NT2/D1 (cell line): Measurements from ENCODE around the gene MYCBPAP.

Experiments used
- DNase-seq: peaks from one replicate; pipeline ENCODE4 v3.0.0-alpha.2; 2011; ENCODE audit warnings: low read depth, low spot score
- H3K27me3 ChIP-seq: 2 replicates; pipeline ENCODE4 v1.6.0; 2011; ENCODE audit warnings: mild to moderate bottlenecking; ENCODE audit not compliant: insufficient read length, insufficient read depth
- H3K36me3 ChIP-seq: 2 replicates; pipeline ENCODE4 v1.6.1; 2011; ENCODE audit warnings: mild to moderate bottlenecking, low read length, mixed read lengths; ENCODE audit not compliant: insufficient read depth, insufficient read length
- H3K4me1 ChIP-seq: 2 replicates; pipeline ENCODE4 v1.5.1; 2011; ENCODE audit not compliant: insufficient read depth, insufficient read length
- H3K4me3 ChIP-seq: 2 replicates; pipeline ENCODE4 v1.5.1; 2011; ENCODE audit warnings: low read depth; ENCODE audit not compliant: insufficient read length
- H3K9ac ChIP-seq: 2 replicates; pipeline ENCODE4 v1.6.0; 2011; ENCODE audit warnings: low read depth; ENCODE audit not compliant: insufficient read length
- H3K9me3 ChIP-seq: 2 replicates; pipeline ENCODE4 v1.5.1; 2011; ENCODE audit warnings: mild to moderate bottlenecking, low read length; ENCODE audit not compliant: insufficient read depth
- SUZ12 ChIP-seq: IDR thresholded peaks from 2 replicates; pipeline ENCODE4 v1.6.1; 2011; ENCODE audit not compliant: insufficient read length, insufficient read depth; ENCODE audit errors: extremely low read depth
- YY1 ChIP-seq: IDR thresholded peaks from 2 replicates; pipeline ENCODE4 v1.6.1; 2011; ENCODE audit not compliant: insufficient read length, insufficient read depth
- ZNF274 ChIP-seq: IDR thresholded peaks from 2 replicates; pipeline ENCODE4 v1.6.1; 2011; ENCODE audit warnings: mild to moderate bottlenecking, low read depth, low read length

The MYCBPAP gene

DNA sequence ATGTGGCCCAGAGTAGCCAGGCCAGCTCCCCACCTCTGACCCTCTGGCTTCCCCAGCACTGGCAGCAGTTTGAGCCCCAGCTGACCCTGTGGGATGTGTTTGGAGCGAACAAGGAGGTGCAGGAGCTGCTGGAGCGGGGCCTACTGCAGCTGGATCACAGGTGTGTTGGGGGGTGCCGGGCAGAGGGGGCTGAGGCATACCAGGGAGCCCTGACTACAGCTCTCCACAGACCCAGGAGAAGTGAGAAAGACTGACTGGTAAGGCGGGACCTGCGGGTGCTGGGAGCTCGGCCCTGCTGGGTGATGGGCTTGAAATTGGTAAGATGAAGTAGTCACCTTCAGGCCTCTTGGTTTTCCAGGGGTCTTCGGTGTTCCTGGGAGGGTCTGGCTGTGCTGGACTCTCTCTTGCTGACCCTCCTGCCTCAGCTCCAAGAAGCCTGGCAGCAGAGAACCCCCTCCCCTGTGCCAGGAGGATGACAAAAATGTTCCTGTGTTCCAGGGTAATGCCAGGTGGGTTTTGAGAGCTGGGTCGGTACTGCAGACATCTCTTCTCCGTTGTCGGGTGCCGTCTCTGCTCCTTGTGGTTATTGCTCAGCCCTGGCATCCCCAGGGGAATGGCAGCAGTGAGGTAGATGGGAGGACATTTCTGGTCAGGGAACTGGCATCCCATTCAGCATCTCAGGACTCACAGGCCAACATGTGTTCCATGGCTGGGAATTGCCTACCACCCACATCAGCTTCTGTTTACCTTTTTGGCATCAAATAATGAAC lies 23.7 kb upstream of the MYCBPAP start:
- peaks cover 2% of the 10 kb centered on the region for H3K4me1 ChIP-seq
- H3K9me3 ChIP-seq = peaks cover 16% of the 10 kb centered on the region; the same call in 1 of the 2 replicates
- no peak overlapping the region for H3K9ac ChIP-seq
- peaks cover 42% of the 10 kb centered on the region for H3K36me3 ChIP-seq
- no peak for TF ChIP-seq ZNF274
- TF ChIP-seq YY1 = no peak
- no peak for TF ChIP-seq SUZ12
- DNase-seq = no peak
- no peak overlapping the region for H3K4me3 ChIP-seq
- no peaks in the 10 kb centered on the region for H3K27me3 ChIP-seq

DNA sequence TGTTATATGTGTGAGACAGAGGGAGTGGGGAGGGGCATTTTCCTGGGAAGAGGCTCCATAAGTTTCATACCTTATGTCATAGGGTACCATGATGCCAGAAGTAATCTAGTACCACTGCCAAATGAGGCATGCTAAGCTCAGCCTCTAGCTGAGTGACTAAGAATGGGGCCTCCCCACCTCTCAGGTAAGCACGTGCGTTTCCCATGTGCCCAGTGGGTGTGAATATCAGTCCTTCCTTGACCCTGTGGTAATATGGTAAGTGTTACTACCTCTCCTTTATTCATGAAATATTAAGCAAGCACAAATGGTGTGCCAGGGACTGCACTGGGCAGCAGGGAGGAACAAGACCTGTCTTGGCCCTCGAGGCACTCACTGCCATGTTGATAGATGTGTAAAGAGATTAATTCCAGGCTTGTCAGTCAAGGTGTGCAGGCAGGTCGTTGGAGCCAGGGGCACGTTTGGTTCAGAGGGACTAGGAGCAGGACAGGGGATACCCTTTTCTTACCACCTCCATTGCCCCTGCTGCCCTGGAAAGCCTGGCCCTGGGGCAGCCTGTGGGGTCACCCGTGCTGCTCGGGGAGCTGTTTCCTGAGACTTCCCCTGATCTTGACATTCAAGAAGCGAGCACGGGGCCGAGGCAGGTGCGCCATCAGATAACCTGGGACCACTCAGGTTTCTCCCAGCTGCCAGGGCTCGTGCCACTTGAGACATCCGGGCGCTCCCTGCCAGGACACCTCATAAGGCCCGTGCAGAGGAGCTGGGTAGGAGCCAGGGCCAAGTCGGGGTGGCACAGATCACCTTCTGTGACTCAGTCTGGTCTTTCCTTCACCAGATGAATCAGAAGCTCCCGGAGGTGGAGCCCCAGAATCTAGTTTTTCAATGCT lies 20.8 kb upstream of the MYCBPAP start:
- H3K4me1 ChIP-seq = peaks cover 2% of the 10 kb centered on the region
- H3K9ac ChIP-seq = no peak overlapping the region
- peaks cover 26% of the 10 kb centered on the region for H3K36me3 ChIP-seq
- no peak overlapping the region for H3K4me3 ChIP-seq
- no peaks in the 10 kb centered on the region for H3K9me3 ChIP-seq
- no peaks in the 10 kb centered on the region for H3K27me3 ChIP-seq
- DNase-seq = no peak
- TF ChIP-seq SUZ12 (no peak), YY1 (no peak), ZNF274 (no peak)

DNA sequence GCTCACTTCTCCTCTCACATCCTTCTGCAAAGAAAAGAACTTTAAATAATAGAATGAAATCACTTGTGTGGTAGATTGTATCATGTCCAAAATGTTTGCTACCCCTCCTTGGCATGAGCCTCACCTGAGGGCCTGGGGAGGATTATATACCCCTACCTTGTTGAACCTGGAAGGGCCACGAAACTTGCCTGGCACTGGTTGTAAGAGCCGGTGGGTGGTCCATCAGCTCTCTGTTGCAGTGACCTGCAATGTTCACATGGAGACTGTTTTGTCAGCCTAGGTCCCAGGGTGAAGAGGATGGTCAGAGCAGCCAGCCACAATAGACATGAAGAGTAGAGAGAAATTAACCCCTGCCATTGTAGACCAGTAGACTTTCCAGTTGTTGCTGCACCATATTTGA lies 19.4 kb upstream of the MYCBPAP start:
- TF ChIP-seq SUZ12 = no peak

DNA sequence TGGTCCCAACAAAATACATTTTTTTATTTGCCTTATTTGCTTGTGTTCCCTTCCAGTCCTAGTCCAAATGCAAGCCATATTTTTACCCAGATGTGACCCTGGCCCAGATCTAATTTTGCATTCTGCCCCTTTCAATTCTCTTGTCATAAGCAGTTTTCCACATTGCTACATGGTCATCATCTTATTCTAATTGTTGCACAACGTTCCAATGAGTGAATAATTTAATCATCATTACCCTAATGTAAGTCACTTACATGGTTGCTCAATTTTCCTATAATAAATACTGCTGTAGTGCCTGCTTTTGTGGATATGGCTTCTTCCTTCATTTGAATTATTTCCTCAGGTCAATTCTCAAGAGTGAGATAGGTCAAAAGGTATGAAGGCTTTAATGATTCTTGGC lies 16.7 kb upstream of the MYCBPAP start:
- no peak overlapping the region for H3K4me3 ChIP-seq
- H3K36me3 ChIP-seq = no peaks in the 10 kb centered on the region
- TF ChIP-seq YY1 (no peak), ZNF274 (no peak)
- peaks cover 2% of the 10 kb centered on the region for H3K4me1 ChIP-seq
- no peak for DNase-seq
- H3K9me3 ChIP-seq = no peaks in the 10 kb centered on the region
- no peaks in the 10 kb centered on the region for H3K27me3 ChIP-seq
- no peak overlapping the region for H3K9ac ChIP-seq

More for the DNA sequence above, 19.4 kb upstream of the MYCBPAP start:
- H3K36me3 ChIP-seq = peaks cover 19% of the 10 kb centered on the region
- no peak overlapping the region for H3K4me3 ChIP-seq
- DNase-seq = no peak
- H3K9me3 ChIP-seq = no peaks in the 10 kb centered on the region
- H3K4me1 ChIP-seq = peaks cover 2% of the 10 kb centered on the region
- no peak overlapping the region for H3K9ac ChIP-seq
- no peaks in the 10 kb centered on the region for H3K27me3 ChIP-seq

DNA sequence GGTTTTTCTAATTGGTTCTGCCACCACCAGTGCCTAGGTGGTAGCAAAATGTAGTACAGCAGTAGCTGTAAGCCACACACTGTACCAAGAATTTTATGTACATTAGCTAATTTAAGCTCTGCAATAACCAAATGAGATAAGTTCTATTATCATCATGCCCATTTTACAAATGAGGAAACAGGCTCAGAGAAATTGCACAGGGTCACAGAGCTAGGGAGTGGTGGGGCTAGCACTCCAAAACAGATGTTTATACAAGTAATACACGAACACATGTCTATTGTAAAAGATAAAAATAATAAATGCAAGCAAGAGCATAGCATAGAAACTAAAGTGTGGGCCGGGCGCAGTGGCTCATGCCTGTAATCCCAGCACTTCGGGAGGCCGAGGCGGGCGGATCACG lies 16.0 kb upstream of the MYCBPAP start:
- DNase-seq = no peak
- TF ChIP-seq YY1 (no peak), SUZ12 (no peak), ZNF274 (no peak)
- H3K27me3 ChIP-seq = no peaks in the 10 kb centered on the region
- peaks cover 2% of the 10 kb centered on the region for H3K4me1 ChIP-seq
- no peaks in the 10 kb centered on the region for H3K9me3 ChIP-seq
- no peaks in the 10 kb centered on the region for H3K36me3 ChIP-seq
- no peak overlapping the region for H3K9ac ChIP-seq
- no peak overlapping the region for H3K4me3 ChIP-seq

DNA sequence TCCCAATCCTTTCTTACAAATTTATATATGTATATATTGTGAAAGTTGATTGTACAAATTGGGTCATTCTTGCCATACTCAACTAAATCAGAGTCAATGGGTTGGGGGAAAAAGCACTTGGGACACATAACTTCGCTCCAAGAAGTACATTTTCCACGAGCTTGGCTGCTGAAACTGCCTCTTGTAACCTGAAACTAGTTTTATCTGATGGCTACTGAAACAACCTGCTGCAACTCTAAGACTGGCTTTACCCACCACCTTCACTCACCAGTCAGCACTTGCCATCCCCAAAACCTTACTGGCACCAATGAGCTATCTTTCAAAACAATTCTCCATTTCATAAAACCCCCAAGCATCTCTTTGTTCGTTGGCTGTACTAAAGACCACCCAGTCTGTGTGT lies 14.5 kb upstream of the MYCBPAP start:
- Histone ChIP-seq H3K4me3 (no peak overlapping the region), H3K9me3 (no peaks in the 10 kb centered on the region), H3K9ac (no peak overlapping the region), H3K27me3 (no peaks in the 10 kb centered on the region), H3K4me1 (peaks cover 5% of the 10 kb centered on the region), H3K36me3 (no peaks in the 10 kb centered on the region)
- DNase-seq = no peak
- TF ChIP-seq ZNF274 = no peak
- TF ChIP-seq YY1 = no peak
- TF ChIP-seq SUZ12 = no peak

DNA sequence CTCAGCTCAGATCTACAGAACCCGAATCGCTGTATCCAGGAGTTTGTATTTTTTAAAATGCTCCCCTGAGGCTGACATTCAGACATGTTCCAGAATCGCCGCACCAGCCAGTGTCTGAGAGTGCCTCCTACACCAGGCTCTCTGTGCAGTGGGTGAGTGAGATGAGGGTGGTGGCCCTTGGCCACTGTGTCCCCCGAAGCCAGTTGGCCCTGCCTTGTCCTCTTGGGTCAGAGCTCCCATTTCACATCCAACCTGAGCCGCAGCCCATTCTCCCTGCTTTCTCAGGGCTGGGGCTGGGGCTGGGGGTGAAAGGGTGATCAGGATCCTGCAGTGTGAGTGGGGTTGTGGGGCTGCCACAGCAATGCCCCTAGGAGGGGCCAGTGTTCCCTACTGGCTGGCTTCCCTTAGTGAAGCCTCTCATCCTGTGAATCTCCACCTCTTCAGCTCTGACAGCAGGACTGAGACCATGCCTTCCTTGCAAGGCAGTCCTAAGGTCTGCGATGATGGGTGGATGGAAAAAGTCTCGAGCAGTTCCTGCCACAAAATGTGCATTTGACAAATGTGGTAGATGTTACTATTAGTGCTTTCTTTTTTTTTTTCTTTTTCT lies 12.9 kb upstream of the MYCBPAP start:
- H3K4me1 ChIP-seq = peaks cover 5% of the 10 kb centered on the region
- H3K9ac ChIP-seq = no peak overlapping the region
- no peak for DNase-seq
- H3K9me3 ChIP-seq = no peaks in the 10 kb centered on the region
- no peaks in the 10 kb centered on the region for H3K36me3 ChIP-seq
- no peak overlapping the region for H3K4me3 ChIP-seq
- TF ChIP-seq SUZ12 = no peak
- TF ChIP-seq ZNF274 = no peak
- no peak for TF ChIP-seq YY1
- no peaks in the 10 kb centered on the region for H3K27me3 ChIP-seq
